ENCODE data around the gene GDF10. TPM values are rescaled to one million over a fixed set of nuclear protein-coding genes. Genes with fewer than 3 reads are reported as not detected.

GDF10 gene
- total and polyA plus RNA-seq, 5 donors from 2014 or later, result not detected

- H3K27ac Mint-ChIP-seq, result peak overlapping the region in 2 of 3 donors; percentile 68 to 81
- no peak overlapping the region for H3K27ac ChIP-seq (ENCODE audit: insufficient read depth, low read length, poor library complexity, severe bottlenecking)
- peaks cover 0 to 2% (median 0%) of the 10 kb centered on the region in 7 donors for H3K9me3 Mint-ChIP-seq
- H3K4me1 Mint-ChIP-seq, result peaks cover 0 to 25% (median 3%) of the 10 kb centered on the region in 4 donors
- no peaks in the 10 kb centered on the region for H3K27me3 ChIP-seq (ENCODE audit: control insufficient read depth, insufficient read depth, low read length)
- peaks cover 3% of the 10 kb centered on the region for H3K36me3 Mint-ChIP-seq
- H3K9me3 ChIP-seq (ENCODE audit: control insufficient read depth in 2 of 2, low read length in 2 of 2), result no peaks in the 10 kb centered on the region
- no peaks in the 10 kb centered on the region for H3K36me3 ChIP-seq (ENCODE audit: control insufficient read depth, insufficient read depth, low read length)
- no peaks in the 10 kb centered on the region for H3K27me3 Mint-ChIP-seq
- H3K4me1 ChIP-seq (ENCODE audit: control insufficient read depth, insufficient read depth, low read length, poor library complexity, severe bottlenecking), result no peaks in the 10 kb centered on the region
- DNase-seq (no peak), ATAC-seq (ENCODE audit: low read depth in 2 of 2) (no peak)
- peak overlapping the region in 1 of 4 donors; percentile 30 for H3K4me3 Mint-ChIP-seq
- no peak overlapping the region for H3K4me3 ChIP-seq (ENCODE audit: low read depth, low read length)
These were observed 23.2 kb upstream of the GDF10 start for GRCh38 chr10:47276576-47277351.

GRCh38 chr10:47277352-47278151 is 22.4 kb upstream of the GDF10 start:
- Mint-ChIP-seq H3K4me3 (peak overlapping the region in 1 of 4 donors; percentile 63), H3K27me3 (no peaks in the 10 kb centered on the region), H3K4me1 (peaks cover 0 to 27% (median 3%) of the 10 kb centered on the region in 4 donors), H3K9me3 (peaks cover 0 to 2% (median 0%) of the 10 kb centered on the region in 7 donors), H3K36me3 (peaks cover 3% of the 10 kb centered on the region), H3K27ac (peak overlapping the region; percentile 38 to 81 (median 79))
- ATAC-seq (ENCODE audit: low read depth in 2 of 2) (peak; percentile 85 to 91), DNase-seq (peak in 1 of 3 donors; percentile 68)
- H3K27ac ChIP-seq (ENCODE audit: insufficient read depth, low read length, poor library complexity, severe bottlenecking), result no peak overlapping the region
- H3K4me3 ChIP-seq (ENCODE audit: low read depth, low read length), result no peak overlapping the region
- no peaks in the 10 kb centered on the region for H3K4me1 ChIP-seq (ENCODE audit: control insufficient read depth, insufficient read depth, low read length, poor library complexity, severe bottlenecking)
- H3K27me3 ChIP-seq (ENCODE audit: control insufficient read depth, insufficient read depth, low read length), result no peaks in the 10 kb centered on the region
- H3K9me3 ChIP-seq (ENCODE audit: control insufficient read depth in 2 of 2, low read length in 2 of 2), result no peaks in the 10 kb centered on the region
- H3K36me3 ChIP-seq (ENCODE audit: control insufficient read depth, insufficient read depth, low read length), result no peaks in the 10 kb centered on the region

- DNase-seq (no peak), ATAC-seq (ENCODE audit: low read depth in 2 of 2) (no peak)
- H3K36me3 Mint-ChIP-seq, result peaks cover 3% of the 10 kb centered on the region
- no peaks in the 10 kb centered on the region for H3K27me3 Mint-ChIP-seq
- Histone ChIP-seq H3K27me3 (ENCODE audit: control insufficient read depth, insufficient read depth, low read length) (no peaks in the 10 kb centered on the region), H3K9me3 (ENCODE audit: control insufficient read depth in 2 of 2, low read length in 2 of 2) (no peaks in the 10 kb centered on the region), H3K4me3 (ENCODE audit: low read depth, low read length) (no peak overlapping the region), H3K4me1 (ENCODE audit: control insufficient read depth, insufficient read depth, low read length, poor library complexity, severe bottlenecking) (no peaks in the 10 kb centered on the region), H3K36me3 (ENCODE audit: control insufficient read depth, insufficient read depth, low read length) (no peaks in the 10 kb centered on the region), H3K27ac (ENCODE audit: insufficient read depth, low read length, poor library complexity, severe bottlenecking) (no peak overlapping the region)
- H3K4me1 Mint-ChIP-seq, result peaks cover 0 to 27% (median 3%) of the 10 kb centered on the region in 4 donors
- peak overlapping the region in 1 of 3 donors; percentile 38 for H3K27ac Mint-ChIP-seq
- H3K9me3 Mint-ChIP-seq, result peaks cover 0 to 2% (median 0%) of the 10 kb centered on the region in 7 donors
- no peak overlapping the region for H3K4me3 Mint-ChIP-seq
These were observed 21.9 kb upstream of the GDF10 start for GRCh38 chr10:47278152-47278473.

DNA sequence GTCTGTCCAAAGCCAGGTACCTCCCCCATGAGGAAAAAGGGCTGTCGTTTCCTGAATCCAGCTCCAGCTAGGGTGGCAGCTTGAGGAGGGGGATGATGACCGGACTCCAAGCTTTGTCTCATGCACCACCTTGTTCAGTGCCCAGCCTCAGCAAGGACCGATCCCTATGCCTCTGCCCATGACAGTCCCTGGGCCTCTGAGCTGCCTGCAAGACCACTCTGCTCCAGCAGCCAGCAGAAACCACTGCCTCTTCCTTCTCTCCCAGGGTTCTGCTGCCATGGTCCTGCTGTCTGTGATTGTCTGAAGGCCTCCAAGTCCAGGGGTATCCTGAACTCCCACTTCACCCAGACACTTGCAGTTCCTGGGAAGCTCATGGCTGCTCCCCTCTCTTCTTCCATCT is 21.3 kb upstream of the GDF10 start:
- Mint-ChIP-seq H3K4me1 (peaks cover 0 to 27% (median 3%) of the 10 kb centered on the region in 4 donors), H3K9me3 (no peaks in the 10 kb centered on the region), H3K36me3 (peaks cover 3% of the 10 kb centered on the region), H3K27me3 (no peaks in the 10 kb centered on the region), H3K4me3 (no peak overlapping the region), H3K27ac (peak overlapping the region in 1 of 3 donors; percentile 67)
- ATAC-seq (ENCODE audit: low read depth in 2 of 2), result no peak
- no peaks in the 10 kb centered on the region for H3K4me1 ChIP-seq (ENCODE audit: control insufficient read depth, insufficient read depth, low read length, poor library complexity, severe bottlenecking)
- no peaks in the 10 kb centered on the region for H3K36me3 ChIP-seq (ENCODE audit: control insufficient read depth, insufficient read depth, low read length)
- H3K27ac ChIP-seq (ENCODE audit: insufficient read depth, low read length, poor library complexity, severe bottlenecking), result no peak overlapping the region
- H3K9me3 ChIP-seq (ENCODE audit: control insufficient read depth in 2 of 2, low read length in 2 of 2), result no peaks in the 10 kb centered on the region
- no peak for DNase-seq
- H3K4me3 ChIP-seq (ENCODE audit: low read depth, low read length), result no peak overlapping the region
- H3K27me3 ChIP-seq (ENCODE audit: control insufficient read depth, insufficient read depth, low read length), result no peaks in the 10 kb centered on the region

- peak overlapping the region in 1 of 3 donors; percentile 67 for H3K27ac Mint-ChIP-seq
- ATAC-seq (ENCODE audit: low read depth in 2 of 2), result no peak
- no peak for DNase-seq
- no peak overlapping the region for H3K4me3 Mint-ChIP-seq
- H3K9me3 ChIP-seq (ENCODE audit: control insufficient read depth in 2 of 2, low read length in 2 of 2), result no peaks in the 10 kb centered on the region
- no peaks in the 10 kb centered on the region for H3K9me3 Mint-ChIP-seq
- H3K36me3 ChIP-seq (ENCODE audit: control insufficient read depth, insufficient read depth, low read length), result no peaks in the 10 kb centered on the region
- H3K27ac ChIP-seq (ENCODE audit: insufficient read depth, low read length, poor library complexity, severe bottlenecking), result no peak overlapping the region
- peaks cover 3% of the 10 kb centered on the region for H3K36me3 Mint-ChIP-seq
- H3K4me1 ChIP-seq (ENCODE audit: control insufficient read depth, insufficient read depth, low read length, poor library complexity, severe bottlenecking), result no peaks in the 10 kb centered on the region
- no peaks in the 10 kb centered on the region for H3K27me3 Mint-ChIP-seq
- peaks cover 0 to 27% (median 3%) of the 10 kb centered on the region in 4 donors for H3K4me1 Mint-ChIP-seq
- no peak overlapping the region for H3K4me3 ChIP-seq (ENCODE audit: low read depth, low read length)
- H3K27me3 ChIP-seq (ENCODE audit: control insufficient read depth, insufficient read depth, low read length), result no peaks in the 10 kb centered on the region
These were observed 20.7 kb upstream of the GDF10 start for GRCh38 chr10:47279276-47279675.

DNA sequence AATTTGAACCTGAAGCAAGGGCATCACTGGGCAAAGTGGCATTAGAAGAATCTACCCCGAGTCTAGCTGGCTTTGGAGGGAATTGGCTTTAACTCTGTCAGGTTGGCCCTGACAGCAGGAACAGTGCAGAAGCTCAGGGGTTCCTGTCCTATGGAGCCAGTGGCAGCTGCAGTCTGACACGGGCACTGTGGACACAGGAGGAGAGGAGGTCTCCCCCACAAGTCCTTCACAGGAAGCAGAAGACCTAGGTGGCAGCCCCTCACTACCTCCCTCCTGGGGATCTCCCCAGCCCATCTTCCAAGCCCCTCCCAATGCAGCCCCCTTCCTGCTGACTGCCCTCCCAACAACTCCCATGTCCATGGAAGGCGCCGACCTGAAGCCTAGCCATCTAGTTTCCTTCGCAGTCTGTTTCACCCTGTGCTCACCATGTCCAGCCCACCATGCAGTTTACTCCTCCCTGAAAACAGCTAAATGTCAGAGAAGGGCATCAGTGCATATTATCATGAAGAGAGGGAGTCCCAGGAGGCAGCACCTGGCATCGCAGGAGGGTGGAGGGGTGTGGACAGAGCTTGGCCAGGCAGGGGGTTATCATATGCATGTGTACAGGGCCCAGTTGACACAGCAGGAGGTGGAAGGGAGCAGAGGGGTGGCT is 17.9 kb upstream of the GDF10 start:
- H3K27ac Mint-ChIP-seq, result no peak overlapping the region
- DNase-seq (no peak), ATAC-seq (ENCODE audit: low read depth in 2 of 2) (no peak)
- H3K4me1 ChIP-seq (ENCODE audit: control insufficient read depth, insufficient read depth, low read length, poor library complexity, severe bottlenecking), result peaks cover 5% of the 10 kb centered on the region
- H3K27me3 ChIP-seq (ENCODE audit: control insufficient read depth, insufficient read depth, low read length), result no peaks in the 10 kb centered on the region
- peaks cover 1% of the 10 kb centered on the region for H3K36me3 Mint-ChIP-seq
- no peaks in the 10 kb centered on the region for H3K9me3 ChIP-seq (ENCODE audit: control insufficient read depth in 2 of 2, low read length in 2 of 2)
- H3K4me3 ChIP-seq (ENCODE audit: low read depth, low read length), result no peak overlapping the region
- H3K4me1 Mint-ChIP-seq, result peaks cover 0 to 44% (median 12%) of the 10 kb centered on the region in 4 donors
- no peaks in the 10 kb centered on the region for H3K9me3 Mint-ChIP-seq
- no peak overlapping the region for H3K27ac ChIP-seq (ENCODE audit: insufficient read depth, low read length, poor library complexity, severe bottlenecking)
- H3K4me3 Mint-ChIP-seq, result no peak overlapping the region
- no peaks in the 10 kb centered on the region for H3K27me3 Mint-ChIP-seq
- no peaks in the 10 kb centered on the region for H3K36me3 ChIP-seq (ENCODE audit: control insufficient read depth, insufficient read depth, low read length)

DNA sequence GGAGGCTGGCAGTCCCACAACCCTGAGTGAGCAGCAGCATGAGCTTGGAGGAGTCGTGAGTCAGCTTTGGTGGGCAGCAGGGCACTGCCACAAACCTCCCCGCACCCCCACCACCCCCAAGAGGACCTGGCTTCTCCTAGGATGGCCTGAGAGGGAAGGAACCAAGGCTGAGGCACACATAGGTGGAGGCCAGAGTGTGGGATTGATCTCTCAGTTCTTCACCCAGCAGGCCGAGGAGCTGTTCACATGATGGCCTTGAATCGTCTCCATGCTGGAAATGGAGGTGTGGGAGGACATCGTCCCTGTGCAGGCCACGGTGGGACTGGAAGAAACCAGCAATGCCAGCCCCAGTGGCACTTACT is 17.4 kb upstream of the GDF10 start:
- Mint-ChIP-seq H3K27me3 (no peaks in the 10 kb centered on the region), H3K4me3 (no peak overlapping the region), H3K4me1 (peaks cover 0 to 40% (median 9%) of the 10 kb centered on the region in 4 donors), H3K36me3 (no peaks in the 10 kb centered on the region), H3K27ac (no peak overlapping the region), H3K9me3 (no peaks in the 10 kb centered on the region)
- DNase-seq (no peak), ATAC-seq (ENCODE audit: low read depth in 2 of 2) (no peak)
- Histone ChIP-seq H3K27ac (ENCODE audit: insufficient read depth, low read length, poor library complexity, severe bottlenecking) (no peak overlapping the region), H3K4me1 (ENCODE audit: control insufficient read depth, insufficient read depth, low read length, poor library complexity, severe bottlenecking) (peaks cover 5% of the 10 kb centered on the region), H3K9me3 (ENCODE audit: control insufficient read depth in 2 of 2, low read length in 2 of 2) (no peaks in the 10 kb centered on the region), H3K36me3 (ENCODE audit: control insufficient read depth, insufficient read depth, low read length) (no peaks in the 10 kb centered on the region), H3K27me3 (ENCODE audit: control insufficient read depth, insufficient read depth, low read length) (no peaks in the 10 kb centered on the region), H3K4me3 (ENCODE audit: low read depth, low read length) (no peak overlapping the region)

Data from CD4-positive, CD25-positive, alpha-beta regulatory T cell (primary cell).